MM.1S (cell line): Measurements from ENCODE around the gene RASGRP2.

Experiments
- CTCF ChIP-seq: fragments of 300-600 bp; sonication (generic); IDR thresholded peaks from 2 replicates; pipeline ENCODE4 v1.5.1; 2016; ENCODE audit warnings: antibody characterized with exemption, low read length, mixed read lengths
- EZH2 ChIP-seq: fragments of 300-600 bp; sonication (generic); optimal IDR thresholded peaks from 2 replicates; pipeline ENCODE3; 2017; ENCODE audit warnings: low read depth, mild to moderate bottlenecking, antibody characterized with exemption, low read length, mixed read lengths

- TF ChIP-seq CTCF (no peak), EZH2 (no peak)
Measured at GRCh38 chr11:64754124-64754918, 10.4 kb upstream of the RASGRP2 start.
